Activated T-helper 1 cell treated with anti-CD3 and anti-CD28 coated beads, Interleukin-2, amount 50 U/mL, for 16 hours (primary cell): ENCODE results near the gene STYK1.

ENCODE experiments used
- DNase-seq, 2 donors: peaks; one replicate each; pipeline ENCODE4 v3.0.0-alpha.2; 2020; ENCODE audit warnings: low read depth in 1 of 2, low spot score in 1 of 2

STYK1 gene, protein sequence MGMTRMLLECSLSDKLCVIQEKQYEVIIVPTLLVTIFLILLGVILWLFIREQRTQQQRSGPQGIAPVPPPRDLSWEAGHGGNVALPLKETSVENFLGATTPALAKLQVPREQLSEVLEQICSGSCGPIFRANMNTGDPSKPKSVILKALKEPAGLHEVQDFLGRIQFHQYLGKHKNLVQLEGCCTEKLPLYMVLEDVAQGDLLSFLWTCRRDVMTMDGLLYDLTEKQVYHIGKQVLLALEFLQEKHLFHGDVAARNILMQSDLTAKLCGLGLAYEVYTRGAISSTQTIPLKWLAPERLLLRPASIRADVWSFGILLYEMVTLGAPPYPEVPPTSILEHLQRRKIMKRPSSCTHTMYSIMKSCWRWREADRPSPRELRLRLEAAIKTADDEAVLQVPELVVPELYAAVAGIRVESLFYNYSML

DNA sequence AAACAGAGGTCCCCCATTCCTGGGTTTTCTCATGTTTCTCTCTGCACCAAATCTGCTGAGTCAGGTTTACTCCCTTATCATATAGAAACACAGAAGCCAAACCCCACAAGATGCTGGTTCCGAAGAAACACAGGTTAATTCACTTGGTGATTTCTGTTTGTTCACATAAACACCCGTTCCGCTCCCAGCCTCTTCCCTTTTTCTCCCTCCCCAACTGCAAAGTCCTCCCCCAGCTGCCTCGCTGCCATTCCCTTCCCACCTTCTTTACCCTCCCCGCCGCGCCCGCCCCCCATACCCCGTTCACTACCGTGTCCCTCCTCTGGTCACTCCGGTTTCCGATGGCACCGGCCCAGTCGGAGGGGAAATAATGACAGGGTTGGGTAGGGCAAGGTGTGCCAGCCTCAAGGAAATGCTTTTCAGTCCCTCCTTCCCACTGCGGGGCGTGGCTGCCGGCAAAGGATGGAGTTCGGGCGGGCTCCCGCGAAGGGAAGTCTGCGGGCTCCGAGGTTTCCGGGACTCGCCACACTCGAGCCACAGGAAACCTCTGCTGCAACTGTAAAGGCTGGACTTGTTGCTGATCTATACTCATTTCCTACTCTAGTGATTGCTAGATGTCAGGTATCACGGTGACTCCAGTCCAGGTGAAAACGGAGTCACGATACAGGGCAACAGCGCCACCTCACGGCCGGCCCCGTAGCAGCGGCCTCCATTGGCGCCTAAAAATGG lies at the start of gene STYK1:
TSS of gene STYK1 (minus strand) at position 394 of the 726 bp plus-strand sequence. CDS start 39,434 bp downstream, outside the sequence.
- peak; percentile 35 to 41 for DNase-seq

- DNase-seq = no peak
These were observed 49.3 kb upstream of the STYK1 start, which contains the start of gene YBX3 for GRCh38 chr12:10722905-10723746. Gene YBX3, minus strand, starts transcription at chr12:10723323. Its CDS starts 212 bp downstream, at chr12:10723111.

GRCh38 chr12:10722502-10722904 lies 48.7 kb upstream of the STYK1 start:
- DNase-seq = peak in 1 of 2 donors; percentile 8

DNA sequence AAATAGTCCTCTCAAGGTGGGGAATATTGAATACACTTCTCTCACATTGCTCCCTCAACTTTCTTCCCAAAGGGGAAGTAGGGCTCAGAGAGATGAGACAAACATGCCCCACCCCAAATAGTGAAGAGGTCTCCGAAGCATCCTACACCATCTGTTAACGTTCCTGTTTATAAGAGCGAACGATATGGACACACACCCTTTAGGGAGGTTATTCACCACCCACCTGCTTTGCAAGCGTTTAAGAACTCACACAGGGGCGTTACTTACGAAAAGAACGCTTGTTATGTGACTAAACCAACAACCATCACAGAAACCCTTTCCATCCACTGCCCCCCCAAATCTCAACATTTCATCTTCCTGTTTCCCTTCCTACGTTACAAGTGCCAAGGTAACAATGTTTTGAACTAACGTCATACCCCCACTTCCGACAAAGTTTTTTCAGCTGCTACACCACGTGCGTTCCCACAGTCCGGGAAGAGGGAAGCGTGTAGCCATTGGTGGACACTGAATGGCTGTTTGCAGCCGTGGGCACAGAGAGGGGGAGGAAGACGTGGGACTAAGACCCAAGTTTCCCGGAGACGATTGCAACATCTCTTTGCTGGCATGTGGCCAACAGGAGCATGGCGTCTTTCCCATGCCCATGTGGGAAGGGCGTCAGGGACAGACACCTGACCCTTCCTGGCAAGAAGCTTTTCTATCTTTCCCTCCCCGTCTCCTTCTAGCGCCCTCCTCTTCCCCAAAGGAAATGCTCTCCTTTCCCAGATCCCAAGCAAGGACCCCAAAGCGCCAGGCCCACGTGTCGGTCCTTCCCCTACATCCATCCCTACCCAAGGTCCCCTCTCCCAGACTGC lies 48.0 kb upstream of the STYK1 start:
- peak in 1 of 2 donors; percentile 5 for DNase-seq

GRCh38 chr12:10720974-10721650 lies 47.3 kb upstream of the STYK1 start:
- no peak for DNase-seq

GRCh38 chr12:10719482-10719881 lies 45.6 kb upstream of the STYK1 start:
- DNase-seq = no peak

DNA sequence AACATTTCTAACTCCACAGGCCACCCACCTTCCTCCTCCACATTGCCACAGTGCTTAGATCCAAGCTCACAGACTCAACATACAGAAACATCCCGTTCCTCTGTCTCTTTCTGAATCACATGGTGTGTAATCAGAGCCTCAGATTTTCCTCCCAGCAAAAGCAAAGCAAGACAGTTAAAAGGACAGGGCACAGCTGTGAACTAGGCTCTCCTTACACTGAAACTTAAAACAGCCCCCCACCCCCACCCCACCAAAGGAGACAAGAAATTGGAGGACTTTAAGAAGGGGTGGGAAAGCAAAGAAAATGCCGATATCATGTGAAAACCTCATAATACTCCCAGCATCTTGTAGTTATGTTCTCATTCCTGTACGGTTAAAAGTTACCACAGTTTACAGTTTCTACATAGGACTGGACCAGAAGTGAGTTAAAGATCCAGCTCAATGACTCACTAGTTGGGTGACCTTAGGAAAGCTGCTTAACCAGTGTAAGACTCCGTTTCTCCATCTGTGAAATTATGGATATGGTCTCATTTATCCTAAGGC lies 44.5 kb upstream of the STYK1 start:
- no peak for DNase-seq

DNA sequence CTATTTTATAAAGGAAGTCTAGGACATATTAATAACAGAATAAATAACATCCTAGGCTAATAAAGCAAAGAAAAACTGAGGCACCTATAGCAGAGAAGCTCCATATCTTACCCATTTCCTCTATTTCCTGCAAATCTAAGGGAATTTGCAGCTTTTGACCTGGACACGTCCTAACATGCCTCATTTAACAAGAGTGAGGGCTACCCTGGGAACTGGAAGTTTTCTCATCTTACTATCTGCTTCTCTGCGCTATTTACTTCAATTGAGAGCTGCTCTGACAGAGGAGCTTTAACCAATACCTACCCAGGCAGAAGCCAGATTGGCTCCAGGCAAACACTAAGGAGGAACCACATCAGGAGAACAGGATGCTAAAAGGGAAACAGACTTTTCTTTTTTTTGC lies 43.6 kb upstream of the STYK1 start:
- DNase-seq = no peak

GRCh38 chr12:10716704-10717315 lies 43.0 kb upstream of the STYK1 start:
- DNase-seq = no peak

DNA sequence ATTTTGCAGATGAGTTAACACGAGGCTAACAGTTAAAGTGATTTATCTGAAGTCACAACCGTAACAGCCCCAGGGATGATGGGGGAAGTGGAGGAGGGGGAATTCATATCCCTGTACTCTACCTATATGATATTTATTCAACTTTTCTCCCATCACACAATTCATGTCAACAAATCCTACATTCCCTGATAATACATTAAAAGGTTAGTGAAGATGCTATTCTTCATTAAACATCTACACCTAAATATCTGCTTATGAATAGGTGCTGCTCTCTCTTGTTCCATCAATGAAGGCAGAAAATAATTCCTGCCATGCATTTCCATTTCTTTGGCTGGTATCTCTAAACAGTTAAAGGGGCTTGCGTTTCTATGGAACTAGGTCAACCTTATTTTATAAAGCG lies 42.4 kb upstream of the STYK1 start:
- no peak for DNase-seq

- no peak for DNase-seq
These were observed 41.6 kb upstream of the STYK1 start for GRCh38 chr12:10715491-10715890.

GRCh38 chr12:10709808-10710207 lies 36.0 kb upstream of the STYK1 start:
- no peak for DNase-seq

- DNase-seq = no peak
These were observed 35.0 kb upstream of the STYK1 start for GRCh38 chr12:10708862-10709261.

- DNase-seq = no peak
These were observed 31.8 kb upstream of the STYK1 start for GRCh38 chr12:10705655-10706054.

DNA sequence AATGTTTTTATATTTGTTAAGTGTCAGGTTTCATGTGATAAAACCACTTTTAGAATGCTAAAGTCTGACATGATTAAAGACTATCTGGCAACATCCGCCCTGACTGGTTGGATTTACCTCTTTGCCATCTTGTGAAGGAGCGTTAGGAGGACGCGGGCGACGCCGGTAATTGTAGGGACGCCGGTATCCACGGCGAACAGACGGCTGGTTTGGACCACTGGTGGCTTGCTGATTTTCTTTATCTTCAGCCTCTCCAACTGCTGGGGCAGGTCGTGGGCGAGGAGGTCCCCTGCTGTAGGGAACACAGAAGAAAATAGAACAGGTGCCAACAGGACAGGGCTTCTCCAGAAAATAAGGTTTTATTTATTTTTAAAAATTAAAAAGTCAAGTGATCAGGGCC lies 28.0 kb upstream of the STYK1 start:
- DNase-seq = no peak

DNA sequence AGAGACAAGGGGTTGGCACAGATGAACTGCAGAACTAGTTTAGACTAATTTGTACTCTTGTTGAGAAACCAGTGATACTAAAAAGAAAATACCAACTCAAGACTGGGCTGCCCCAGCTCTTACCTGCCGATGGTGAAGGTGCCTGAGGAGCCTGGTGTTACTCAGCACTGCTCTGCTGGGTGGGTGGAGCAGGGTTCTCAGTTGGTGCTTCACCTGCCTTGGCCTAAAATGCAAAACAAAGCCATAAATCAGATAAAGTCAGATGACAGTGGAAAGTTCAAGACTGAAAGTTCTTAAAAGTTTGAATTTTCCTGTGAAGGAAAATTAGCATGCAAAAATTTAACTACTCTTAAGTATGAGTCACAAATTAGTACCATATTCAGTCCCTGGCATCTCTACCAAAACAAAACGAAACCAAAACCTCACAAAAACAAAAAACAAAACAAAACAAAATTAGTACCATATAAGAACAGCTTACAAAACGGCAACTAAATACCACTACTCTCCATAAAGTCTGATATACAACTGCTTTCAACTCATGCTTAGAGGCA lies 27.4 kb upstream of the STYK1 start:
- DNase-seq = no peak

GRCh38 chr12:10700581-10700980 lies 26.7 kb upstream of the STYK1 start:
- DNase-seq = no peak

DNA sequence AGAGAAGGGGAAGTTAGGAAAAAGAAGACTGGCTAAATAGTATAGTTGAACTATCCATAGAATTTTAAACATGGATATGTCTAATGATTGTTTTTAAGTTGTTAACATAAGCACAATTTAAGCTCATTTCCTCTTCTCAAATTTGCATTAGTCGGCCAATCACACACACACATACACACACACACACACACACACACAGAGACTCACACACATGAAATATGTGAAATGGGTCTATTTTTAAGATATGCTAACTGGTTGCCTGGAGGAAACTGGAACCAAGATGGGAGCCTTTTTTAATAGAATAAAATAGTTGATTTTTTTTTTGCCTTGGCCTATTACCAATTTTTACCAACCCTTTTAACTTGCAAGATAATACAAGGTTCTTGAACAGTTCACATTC lies 24.0 kb upstream of the STYK1 start:
- DNase-seq = no peak

DNA sequence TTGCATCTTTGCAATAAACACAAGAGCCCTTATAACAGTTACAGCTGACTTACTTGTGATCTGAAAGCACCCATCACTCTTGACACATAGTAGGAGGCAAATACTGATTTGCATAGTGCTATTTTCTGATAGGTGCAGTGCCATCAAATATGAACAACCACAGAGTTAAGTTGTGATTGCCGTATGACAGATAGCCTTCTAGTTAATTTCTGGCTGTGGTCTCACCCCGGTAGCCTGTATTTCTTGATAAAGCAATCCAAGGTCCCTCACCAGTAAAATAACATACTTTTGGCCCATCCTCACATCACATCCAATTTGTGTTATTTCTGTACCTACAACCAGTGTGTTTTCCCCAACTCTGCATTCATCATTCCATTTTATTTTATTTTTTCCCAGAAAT lies 23.3 kb upstream of the STYK1 start:
- DNase-seq = no peak
